NT2/D1 (cell line): ENCODE measurements around the gene TARBP2.

Experiments
- DNase-seq: peaks from one replicate; pipeline ENCODE4 v3.0.0-alpha.2; 2011; ENCODE audit warnings: low read depth, low spot score
- H3K27me3 ChIP-seq: 2 replicates; pipeline ENCODE4 v1.6.0; 2011; ENCODE audit warnings: mild to moderate bottlenecking; ENCODE audit not compliant: insufficient read length, insufficient read depth
- H3K36me3 ChIP-seq: 2 replicates; pipeline ENCODE4 v1.6.1; 2011; ENCODE audit warnings: mild to moderate bottlenecking, low read length, mixed read lengths; ENCODE audit not compliant: insufficient read depth, insufficient read length
- H3K4me1 ChIP-seq: 2 replicates; pipeline ENCODE4 v1.5.1; 2011; ENCODE audit not compliant: insufficient read depth, insufficient read length
- H3K4me3 ChIP-seq: 2 replicates; pipeline ENCODE4 v1.5.1; 2011; ENCODE audit warnings: low read depth; ENCODE audit not compliant: insufficient read length
- H3K9ac ChIP-seq: 2 replicates; pipeline ENCODE4 v1.6.0; 2011; ENCODE audit warnings: low read depth; ENCODE audit not compliant: insufficient read length
- H3K9me3 ChIP-seq: 2 replicates; pipeline ENCODE4 v1.5.1; 2011; ENCODE audit warnings: mild to moderate bottlenecking, low read length; ENCODE audit not compliant: insufficient read depth
- SUZ12 ChIP-seq: IDR thresholded peaks from 2 replicates; pipeline ENCODE4 v1.6.1; 2011; ENCODE audit not compliant: insufficient read length, insufficient read depth; ENCODE audit errors: extremely low read depth
- YY1 ChIP-seq: IDR thresholded peaks from 2 replicates; pipeline ENCODE4 v1.6.1; 2011; ENCODE audit not compliant: insufficient read length, insufficient read depth
- ZNF274 ChIP-seq: IDR thresholded peaks from 2 replicates; pipeline ENCODE4 v1.6.1; 2011; ENCODE audit warnings: mild to moderate bottlenecking, low read depth, low read length

The TARBP2 gene

GRCh38 chr12:53483225-53483978, 17.7 kb upstream of the TARBP2 start:
- Histone ChIP-seq H3K36me3 (peaks cover 91% of the 10 kb centered on the region), H3K9ac (no peak overlapping the region), H3K9me3 (no peaks in the 10 kb centered on the region), H3K4me3 (no peak overlapping the region), H3K27me3 (no peaks in the 10 kb centered on the region), H3K4me1 (peaks cover 3% of the 10 kb centered on the region)
- no peak for DNase-seq
- TF ChIP-seq ZNF274 (no peak), SUZ12 (no peak), YY1 (no peak)

DNA sequence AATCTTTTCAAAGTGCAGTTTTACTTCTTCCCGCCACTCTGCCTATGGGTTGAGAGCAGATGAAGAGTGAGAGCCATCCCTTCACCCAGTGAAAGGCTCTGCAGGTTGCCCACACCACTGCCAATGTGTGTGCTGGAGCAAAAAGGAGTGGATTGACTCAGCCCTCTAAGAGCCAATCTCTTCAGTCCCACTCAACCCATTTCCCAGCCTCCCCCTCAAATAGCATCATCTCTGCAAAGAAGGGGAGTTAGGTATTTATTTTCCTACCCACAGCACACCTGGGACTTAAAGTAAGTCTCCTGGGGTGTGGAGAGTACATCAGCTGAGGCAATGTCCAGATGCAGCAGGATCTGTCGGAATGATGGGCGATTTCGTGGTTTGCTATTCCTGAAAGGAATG, 17.1 kb upstream of the TARBP2 start:
- Histone ChIP-seq H3K36me3 (peaks cover 85% of the 10 kb centered on the region), H3K4me1 (peaks cover 3% of the 10 kb centered on the region), H3K4me3 (no peak overlapping the region), H3K9me3 (no peaks in the 10 kb centered on the region), H3K27me3 (no peaks in the 10 kb centered on the region), H3K9ac (no peak overlapping the region)
- TF ChIP-seq ZNF274: no peak
- TF ChIP-seq SUZ12: no peak
- TF ChIP-seq YY1: no peak
- DNase-seq: no peak

- no peaks in the 10 kb centered on the region for H3K27me3 ChIP-seq
- no peaks in the 10 kb centered on the region for H3K9me3 ChIP-seq
- peaks cover 76% of the 10 kb centered on the region for H3K36me3 ChIP-seq
- TF ChIP-seq YY1 (no peak), SUZ12 (no peak), ZNF274 (no peak)
- H3K9ac ChIP-seq: no peak overlapping the region
- H3K4me1 ChIP-seq: peaks cover 3% of the 10 kb centered on the region
- no peak overlapping the region for H3K4me3 ChIP-seq
- DNase-seq: no peak
Observed at GRCh38 chr12:53484686-53485575, 16.2 kb upstream of the TARBP2 start.

- Histone ChIP-seq H3K4me1 (no peaks in the 10 kb centered on the region), H3K9ac (no peak overlapping the region), H3K36me3 (peaks cover 65% of the 10 kb centered on the region), H3K4me3 (no peak overlapping the region), H3K9me3 (no peaks in the 10 kb centered on the region), H3K27me3 (no peaks in the 10 kb centered on the region)
- DNase-seq: no peak
- TF ChIP-seq ZNF274 (no peak), YY1 (no peak), SUZ12 (no peak)
Observed at GRCh38 chr12:53485955-53486735, 14.9 kb upstream of the TARBP2 start.

- TF ChIP-seq ZNF274 (no peak), SUZ12 (no peak), YY1 (no peak)
- DNase-seq: no peak
- Histone ChIP-seq H3K36me3 (peaks cover 58% of the 10 kb centered on the region), H3K27me3 (no peaks in the 10 kb centered on the region), H3K9ac (no peak overlapping the region), H3K9me3 (no peaks in the 10 kb centered on the region), H3K4me1 (no peaks in the 10 kb centered on the region), H3K4me3 (no peak overlapping the region)
Observed at GRCh38 chr12:53486736-53487487, 14.2 kb upstream of the TARBP2 start.

- Histone ChIP-seq H3K27me3 (no peaks in the 10 kb centered on the region), H3K4me3 (no peak overlapping the region), H3K9me3 (no peaks in the 10 kb centered on the region), H3K36me3 (peaks cover 35% of the 10 kb centered on the region), H3K9ac (no peak overlapping the region), H3K4me1 (peaks cover 6% of the 10 kb centered on the region)
- no peak for DNase-seq
- TF ChIP-seq YY1 (no peak), ZNF274 (no peak), SUZ12 (no peak)
Observed at GRCh38 chr12:53489242-53489864, 11.7 kb upstream of the TARBP2 start.
